GM23338 (cell line): ENCODE results near the gene UNC5C.

ENCODE experiments used
- CREB1 ChIP-seq: fragments of 250-450 bp; sonication (Bioruptor Pico); IDR thresholded peaks from 2 replicates; pipeline ENCODE4 v1.5.0; 2020; ENCODE audit warnings: low read depth, mild to moderate bottlenecking, moderate library complexity
- CTCF ChIP-seq, 2 experiments: fragments of 200-600 bp in 1 of 2; sonication (generic) in 1 of 2; conservative IDR thresholded peaks; 2 replicates each; pipeline versions ENCODE4 v1.5.1 to v1.6.1; 2016 to 2017; ENCODE audit warnings: antibody characterized with exemption in 2 of 2, low read depth in 2 of 2, mild to moderate bottlenecking in 2 of 2, moderate library complexity in 1 of 2
- EZH2 ChIP-seq: fragments of 200-600 bp; sonication (generic); IDR thresholded peaks from one replicate; pipeline ENCODE4 v1.8.0; 2017; ENCODE audit warnings: antibody characterized with exemption, mild to moderate bottlenecking, low read depth; ENCODE audit not compliant: unreplicated experiment
- EZH2phosphoT487 ChIP-seq: fragments of 200-600 bp; sonication (generic); IDR thresholded peaks from one replicate; pipeline ENCODE4 v1.8.1; 2018; ENCODE audit warnings: antibody characterized with exemption; ENCODE audit not compliant: unreplicated experiment
- POLR2AphosphoS5 ChIP-seq: IDR thresholded peaks from 2 replicates; pipeline ENCODE4 v1.6.1; 2016; ENCODE audit warnings: antibody characterized with exemption, low read depth
- REST ChIP-seq: IDR thresholded peaks from one replicate; pipeline ENCODE4 v1.6.1; 2018; ENCODE audit warnings: antibody characterized with exemption; ENCODE audit not compliant: unreplicated experiment

- no peak for TF ChIP-seq POLR2AphosphoS5
- no peak for TF ChIP-seq EZH2phosphoT487
- no peak for TF ChIP-seq REST
- no peak for TF ChIP-seq CTCF (conservative IDR thresholded peaks at IDR 0.05; ENCODE audit: low read depth in 2 of 2)
- TF ChIP-seq EZH2: no peak
- no peak for TF ChIP-seq CREB1 (CRISPR knock-in tag)
Observed at GRCh38 chr4:95290702-95291101, 258.1 kb downstream of the UNC5C start.
